ENCODE measurements around the gene EXOC4.

- TF ChIP-seq CTCF (IDR thresholded peaks at IDR 0.05): no peak
- no peak for TF ChIP-seq POLR2A (IDR thresholded peaks at IDR 0.05)
Measured at GRCh38 chr7:133360201-133360600, 107.3 kb downstream of the EXOC4 start.

All from vagina (tissue), 2 donors.